Suprapubic skin (tissue), 3 donors: ENCODE data around the gene IZUMO1.

Experiments used
- POLR2A ChIP-seq, 2 donors: fragments of 450-650 bp; IDR thresholded peaks; one replicate each; pipeline ENCODE4 v1.6.1; 2017; ENCODE audit warnings: antibody characterized with exemption in 2 of 2, mild to moderate bottlenecking in 2 of 2, moderate library complexity in 2 of 2
- TF ChIP-seq, protein P1 (sequence below), 2 donors: fragments of 200-600 bp in 1 of 2; fragments of 450-650 bp in 1 of 2; sonication (generic) in 1 of 2; IDR thresholded peaks; one replicate each; pipeline ENCODE4 v1.5.1; 2016 to 2019; ENCODE audit warnings: antibody characterized with exemption in 2 of 2, mild to moderate bottlenecking in 1 of 2, moderate library complexity in 1 of 2

DNA sequence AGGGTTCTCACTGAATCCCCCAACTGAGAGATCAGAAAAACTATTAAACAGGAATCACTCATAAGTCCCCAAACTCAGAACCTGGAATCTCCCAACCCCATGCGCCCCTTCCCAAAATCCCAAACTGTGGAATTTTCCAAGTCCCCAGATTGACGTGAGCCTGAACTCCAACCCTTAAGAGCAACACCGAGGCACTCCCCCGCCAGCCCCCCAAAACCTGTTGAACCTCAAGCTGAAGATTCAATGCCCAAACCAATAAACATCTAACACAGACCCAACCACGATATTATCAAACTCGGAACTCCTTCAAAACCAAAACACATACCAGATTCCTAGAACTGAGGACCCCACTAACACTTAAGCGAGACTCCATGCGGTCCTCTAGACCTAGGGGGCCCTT, 599 bp downstream of the IZUMO1 start:
- TF ChIP-seq, protein P1, sequence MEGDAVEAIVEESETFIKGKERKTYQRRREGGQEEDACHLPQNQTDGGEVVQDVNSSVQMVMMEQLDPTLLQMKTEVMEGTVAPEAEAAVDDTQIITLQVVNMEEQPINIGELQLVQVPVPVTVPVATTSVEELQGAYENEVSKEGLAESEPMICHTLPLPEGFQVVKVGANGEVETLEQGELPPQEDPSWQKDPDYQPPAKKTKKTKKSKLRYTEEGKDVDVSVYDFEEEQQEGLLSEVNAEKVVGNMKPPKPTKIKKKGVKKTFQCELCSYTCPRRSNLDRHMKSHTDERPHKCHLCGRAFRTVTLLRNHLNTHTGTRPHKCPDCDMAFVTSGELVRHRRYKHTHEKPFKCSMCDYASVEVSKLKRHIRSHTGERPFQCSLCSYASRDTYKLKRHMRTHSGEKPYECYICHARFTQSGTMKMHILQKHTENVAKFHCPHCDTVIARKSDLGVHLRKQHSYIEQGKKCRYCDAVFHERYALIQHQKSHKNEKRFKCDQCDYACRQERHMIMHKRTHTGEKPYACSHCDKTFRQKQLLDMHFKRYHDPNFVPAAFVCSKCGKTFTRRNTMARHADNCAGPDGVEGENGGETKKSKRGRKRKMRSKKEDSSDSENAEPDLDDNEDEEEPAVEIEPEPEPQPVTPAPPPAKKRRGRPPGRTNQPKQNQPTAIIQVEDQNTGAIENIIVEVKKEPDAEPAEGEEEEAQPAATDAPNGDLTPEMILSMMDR (IDR thresholded peaks at IDR 0.05) = no peak
- TF ChIP-seq POLR2A (IDR thresholded peaks at IDR 0.05) = no peak
